CD1c-positive myeloid dendritic cell (primary cell): ENCODE data around the gene PRKG1.
A peak's percentile ranks its signal among the peaks of the same experiment; 100 is the strongest.

Experiments
- DNase-seq: peaks from one replicate; pipeline ENCODE4 v3.0.0-alpha.2; 2016; ENCODE audit errors: extremely low spot score

The PRKG1 gene

DNA sequence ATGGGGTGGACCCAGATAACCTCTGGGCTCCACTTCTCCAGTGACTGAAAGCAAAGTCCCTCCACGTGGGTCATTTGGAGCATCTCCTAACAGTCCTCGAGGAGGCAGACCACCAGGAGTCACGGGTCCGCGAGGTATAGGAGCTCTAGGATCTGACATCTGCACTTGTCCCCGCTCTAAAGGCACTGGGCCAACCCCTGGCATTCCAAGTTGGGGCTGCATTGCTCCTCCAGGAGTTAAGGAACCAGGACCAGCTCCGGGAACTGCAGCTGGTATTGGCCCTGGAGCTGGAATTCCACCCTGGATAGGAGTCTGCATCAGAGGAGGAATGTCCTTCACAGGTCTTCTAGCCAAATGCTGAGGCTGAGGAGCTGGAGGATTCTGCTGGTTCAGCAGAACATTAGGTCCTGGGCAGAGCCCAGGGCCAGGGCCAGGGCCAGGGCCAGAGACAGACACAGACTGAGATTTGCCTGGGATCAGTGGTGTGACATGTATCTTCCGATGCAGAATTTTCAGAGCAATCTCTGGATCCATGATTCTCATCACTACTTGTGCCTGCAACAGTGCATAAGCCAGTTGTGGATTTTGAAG is 624.3 kb downstream of the PRKG1 start:
- no peak for DNase-seq

- no peak for DNase-seq
Observed at GRCh38 chr10:51699145-51699474, 624.8 kb downstream of the PRKG1 start.

GRCh38 chr10:51699475-51700227 is 625.4 kb downstream of the PRKG1 start, which contains the start of gene CSTF2T:
Gene CSTF2T (minus strand): TSS chr10:51699595. CDS start chr10:51699549, 46 bp downstream.
- peak; percentile 97 for DNase-seq

- DNase-seq: no peak
Observed at GRCh38 chr10:51700228-51700817, 626.0 kb downstream of the PRKG1 start.

DNA sequence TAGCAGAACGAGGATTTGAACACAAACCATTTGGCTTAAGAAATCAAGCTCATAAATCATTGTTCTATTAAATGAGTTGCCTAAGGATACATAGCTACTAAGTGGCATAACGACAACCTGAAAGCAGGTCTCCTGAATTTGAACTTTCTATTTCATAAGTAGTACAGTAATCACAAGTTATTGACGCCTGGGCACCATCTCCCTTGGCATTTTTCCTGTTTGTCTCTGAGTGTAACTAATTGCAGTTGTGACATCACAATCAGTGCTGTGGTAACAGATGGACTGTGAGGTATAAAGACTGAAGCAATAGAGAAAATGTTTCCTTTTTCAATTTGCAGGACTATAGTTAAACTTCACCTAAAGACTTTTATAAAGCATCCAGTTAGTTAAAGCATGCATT is 631.5 kb downstream of the PRKG1 start:
- no peak for DNase-seq

GRCh38 chr10:51706225-51706624 is 631.9 kb downstream of the PRKG1 start:
- DNase-seq: no peak

DNA sequence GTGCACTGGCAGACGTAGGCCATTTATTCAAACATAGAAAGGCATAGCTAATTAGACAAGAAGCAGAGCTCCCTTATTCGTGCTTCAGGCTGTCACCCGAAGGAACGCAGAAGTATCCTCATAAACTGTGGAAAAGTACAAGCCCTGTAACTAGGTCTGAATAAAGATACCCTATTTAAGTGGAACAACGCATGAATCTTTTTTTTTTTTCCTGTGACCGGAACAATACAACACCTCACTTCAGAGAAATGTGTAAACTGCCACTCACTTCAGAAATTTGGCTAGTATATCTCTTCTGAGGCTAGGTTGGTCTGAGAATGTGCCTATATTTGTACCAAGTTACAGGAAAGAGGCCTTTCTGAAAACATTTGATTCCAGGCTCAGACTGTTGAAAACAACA is 633.1 kb downstream of the PRKG1 start:
- DNase-seq: no peak

GRCh38 chr10:51707821-51708424 is 633.6 kb downstream of the PRKG1 start:
- no peak for DNase-seq

DNA sequence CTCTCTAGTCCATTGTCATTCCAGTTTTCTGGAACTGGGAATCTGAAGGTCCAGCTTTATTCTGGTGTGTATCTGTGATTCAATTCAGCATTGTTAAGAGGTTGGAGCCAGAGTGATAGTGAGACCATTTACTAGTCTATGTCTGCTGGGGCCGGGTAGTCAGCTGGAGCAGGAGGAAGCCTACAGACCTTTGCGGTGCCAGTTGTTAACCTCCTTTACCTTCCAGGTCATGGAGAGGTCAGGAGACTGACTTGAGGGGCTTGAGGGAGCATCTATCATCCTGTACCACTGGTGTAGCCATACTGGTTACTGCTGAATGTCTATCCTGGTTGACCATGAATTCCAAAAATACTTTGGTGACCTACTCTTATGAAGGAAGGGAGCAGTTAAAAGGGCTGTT is 634.3 kb downstream of the PRKG1 start:
- DNase-seq: no peak

- no peak for DNase-seq
Observed at GRCh38 chr10:51709324-51709972, 635.2 kb downstream of the PRKG1 start.

DNA sequence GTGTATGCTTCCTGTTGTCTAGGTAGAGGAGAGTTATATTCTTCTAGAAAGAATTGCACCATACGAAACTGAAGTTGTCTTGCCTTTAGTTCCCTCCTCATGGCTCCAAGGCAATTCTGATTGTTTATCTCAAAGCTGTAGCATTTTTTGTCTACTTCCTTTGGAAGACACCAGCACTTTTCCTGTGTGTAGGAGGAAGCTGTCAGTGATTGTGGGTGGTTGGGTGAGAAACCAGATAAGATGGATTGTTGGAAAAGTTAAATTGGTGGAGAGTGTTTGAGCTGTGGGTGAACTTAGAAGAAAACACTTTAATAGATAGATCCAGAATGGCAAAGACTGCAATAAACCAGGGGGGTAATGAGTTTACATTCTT is 637.2 kb downstream of the PRKG1 start:
- DNase-seq: no peak

DNA sequence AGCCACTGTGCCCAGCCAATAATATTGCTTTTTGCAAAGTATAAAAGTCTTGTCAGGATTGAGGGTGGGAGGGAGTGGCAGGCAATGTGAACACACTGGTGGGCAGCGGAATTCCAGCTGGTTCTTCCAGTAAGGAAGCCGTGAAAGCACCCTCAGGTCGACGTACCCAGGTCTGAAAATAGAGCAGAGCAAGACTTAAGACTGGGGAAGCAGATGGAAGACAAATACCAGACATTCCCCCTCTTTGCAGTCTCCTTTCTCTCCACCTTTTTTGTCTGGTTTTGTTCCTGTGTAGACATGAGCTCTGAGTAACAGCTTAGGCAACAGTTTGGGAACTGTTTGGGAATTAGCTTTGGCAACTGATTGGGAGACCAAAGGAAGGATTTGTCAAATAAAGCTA is 642.7 kb downstream of the PRKG1 start:
- DNase-seq: no peak

DNA sequence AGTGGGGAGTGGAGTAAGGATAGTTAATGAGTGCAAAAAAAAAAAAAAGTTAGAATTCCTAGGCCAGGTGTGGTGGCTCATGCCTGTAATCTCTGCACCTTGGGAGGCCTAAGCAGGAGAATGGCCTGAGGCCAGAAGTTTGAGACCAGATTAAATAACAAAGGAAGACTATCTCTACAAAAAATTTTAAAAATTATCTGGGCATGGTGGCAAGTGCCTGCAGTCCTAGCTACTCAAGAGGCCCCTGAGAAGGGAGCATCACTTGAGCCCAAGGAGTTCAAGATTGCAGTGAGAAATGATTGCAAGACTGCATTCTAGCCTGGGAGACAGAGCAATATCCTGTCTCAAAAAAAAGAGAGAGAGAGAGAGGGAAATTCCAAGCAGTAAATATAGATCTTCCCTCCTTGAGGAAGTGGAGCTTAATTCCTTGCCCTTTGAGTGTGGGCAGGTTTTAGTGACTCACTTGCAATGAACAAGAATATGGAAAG is 644.6 kb downstream of the PRKG1 start:
- no peak for DNase-seq

DNA sequence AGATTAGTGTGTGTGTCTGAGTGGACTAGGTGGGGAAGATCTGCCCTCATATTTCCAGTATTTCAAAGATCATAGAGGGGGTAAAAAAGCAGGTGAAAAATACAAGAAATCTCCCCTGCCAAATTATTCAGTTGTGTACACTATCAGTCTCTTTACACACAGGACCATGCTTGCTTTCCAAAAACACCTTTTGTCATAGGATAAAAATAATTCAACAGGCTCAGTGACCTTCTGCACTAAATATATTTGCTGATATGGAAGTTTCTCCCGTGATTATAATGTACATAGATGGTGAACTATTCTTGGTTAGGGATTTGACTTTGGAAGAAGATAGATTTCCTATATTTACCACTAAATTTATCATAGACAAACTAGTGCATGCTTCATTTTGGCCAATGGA is 649.8 kb downstream of the PRKG1 start:
- no peak for DNase-seq

GRCh38 chr10:51729822-51730555 is 655.7 kb downstream of the PRKG1 start:
- DNase-seq: no peak

DNA sequence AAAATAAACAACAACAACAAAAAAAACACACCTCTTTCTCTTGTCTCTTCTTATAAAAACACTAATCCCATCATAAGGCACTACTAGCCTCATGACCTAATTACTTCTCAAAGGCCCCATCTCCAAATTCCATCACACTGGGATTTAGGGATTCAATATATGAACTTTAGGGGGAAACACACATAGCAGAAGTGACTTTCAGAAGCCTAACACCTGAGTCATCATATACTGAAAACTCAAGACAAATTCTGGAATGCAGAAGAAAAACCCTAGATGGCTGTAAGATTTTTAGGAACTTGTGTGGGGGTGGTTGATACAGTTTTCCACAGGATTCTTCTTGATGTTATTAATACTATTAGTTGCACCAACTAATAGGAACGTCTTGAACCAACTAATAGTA is 658.8 kb downstream of the PRKG1 start:
- DNase-seq: no peak

- DNase-seq: no peak
Observed at GRCh38 chr10:51743146-51743545, 668.9 kb downstream of the PRKG1 start.

DNA sequence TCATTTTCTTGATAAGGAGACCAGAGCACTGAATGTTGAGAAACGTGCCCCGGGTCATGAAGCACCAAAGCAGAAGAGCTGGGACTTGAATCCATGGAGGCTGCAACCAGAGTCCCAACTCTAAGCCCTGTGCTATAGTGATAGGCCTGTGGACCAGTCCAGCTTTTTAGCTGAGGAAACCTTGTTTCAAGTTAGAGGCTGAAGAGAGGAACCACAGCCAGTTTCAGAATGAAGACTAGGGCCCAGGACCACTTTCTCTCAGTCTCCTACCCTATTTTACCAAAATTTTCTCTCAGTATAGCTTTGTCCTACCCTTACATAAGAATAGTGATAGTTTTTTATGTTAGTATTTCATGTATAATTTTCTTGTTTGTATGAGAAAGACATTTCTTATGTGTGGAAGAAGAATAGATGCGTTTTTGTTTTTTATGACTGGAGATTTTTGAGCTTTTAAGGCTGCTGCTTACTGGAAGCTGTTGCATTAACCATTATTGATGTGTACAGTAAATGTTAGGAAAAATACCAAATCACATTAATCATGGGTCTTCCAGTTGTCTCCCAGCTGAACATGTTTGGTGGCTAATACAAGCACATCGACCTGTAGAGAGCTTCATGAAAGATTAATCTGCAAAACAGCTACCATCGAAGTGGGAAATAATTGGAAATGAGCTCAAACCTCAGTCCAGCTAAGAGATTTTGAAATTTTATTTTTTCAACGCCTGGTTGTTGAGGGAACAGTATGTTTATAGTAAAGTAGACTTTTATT is 670.1 kb downstream of the PRKG1 start:
- no peak for DNase-seq

GRCh38 chr10:51745397-51745796 is 671.1 kb downstream of the PRKG1 start:
- no peak for DNase-seq

- no peak for DNase-seq
Observed at GRCh38 chr10:51747216-51747615, 672.9 kb downstream of the PRKG1 start.

GRCh38 chr10:51748959-51749358 is 674.7 kb downstream of the PRKG1 start:
- DNase-seq: no peak
